NB4 (cell line): ENCODE data around the gene MGAT4B.
A peak's percentile ranks its signal among the peaks of the same experiment; 100 is the strongest.
"Not testable (repeated sequence)": the region's sequence is repeated elsewhere in the genome, so short reads cannot be mapped to it uniquely, and the experiment has no call there.

ENCODE experiments used
- DNase-seq: peaks from one replicate; pipeline ENCODE4 v3.0.0; 2010; ENCODE audit warnings: low read depth
- H3K4me3 ChIP-seq: one replicate; pipeline ENCODE4 v1.5.1; 2011; ENCODE audit warnings: mild to moderate bottlenecking, low read depth, low read length, moderate library complexity
- MYC ChIP-seq: IDR thresholded peaks from 2 replicates; pipeline ENCODE4 v1.6.1; 2011; ENCODE audit warnings: low read depth, low read length
- POLR2A ChIP-seq: IDR thresholded peaks from 2 replicates; pipeline ENCODE4 v1.6.1; 2011; ENCODE audit warnings: mild to moderate bottlenecking; ENCODE audit not compliant: insufficient read length; ENCODE audit errors: extremely low read depth
- TF ChIP-seq, protein P1 (sequence below): IDR thresholded peaks from 2 replicates; pipeline ENCODE4 v1.6.1; 2011; ENCODE audit warnings: low read depth, low read length
- TF ChIP-seq, protein P2 (sequence below): IDR thresholded peaks from one replicate; pipeline ENCODE4 v1.5.1; 2012; ENCODE audit warnings: low read depth, low read length

Gene MGAT4B

GRCh38 chr5:179794171-179794570 lies 12.5 kb downstream of the MGAT4B start:
- H3K4me3 ChIP-seq, result peak overlapping the region; percentile 66
- TF ChIP-seq, protein P1, sequence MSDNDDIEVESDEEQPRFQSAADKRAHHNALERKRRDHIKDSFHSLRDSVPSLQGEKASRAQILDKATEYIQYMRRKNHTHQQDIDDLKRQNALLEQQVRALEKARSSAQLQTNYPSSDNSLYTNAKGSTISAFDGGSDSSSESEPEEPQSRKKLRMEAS, result no peak
- TF ChIP-seq MYC, result no peak
- no peak for TF ChIP-seq POLR2A
- TF ChIP-seq, protein P2, sequence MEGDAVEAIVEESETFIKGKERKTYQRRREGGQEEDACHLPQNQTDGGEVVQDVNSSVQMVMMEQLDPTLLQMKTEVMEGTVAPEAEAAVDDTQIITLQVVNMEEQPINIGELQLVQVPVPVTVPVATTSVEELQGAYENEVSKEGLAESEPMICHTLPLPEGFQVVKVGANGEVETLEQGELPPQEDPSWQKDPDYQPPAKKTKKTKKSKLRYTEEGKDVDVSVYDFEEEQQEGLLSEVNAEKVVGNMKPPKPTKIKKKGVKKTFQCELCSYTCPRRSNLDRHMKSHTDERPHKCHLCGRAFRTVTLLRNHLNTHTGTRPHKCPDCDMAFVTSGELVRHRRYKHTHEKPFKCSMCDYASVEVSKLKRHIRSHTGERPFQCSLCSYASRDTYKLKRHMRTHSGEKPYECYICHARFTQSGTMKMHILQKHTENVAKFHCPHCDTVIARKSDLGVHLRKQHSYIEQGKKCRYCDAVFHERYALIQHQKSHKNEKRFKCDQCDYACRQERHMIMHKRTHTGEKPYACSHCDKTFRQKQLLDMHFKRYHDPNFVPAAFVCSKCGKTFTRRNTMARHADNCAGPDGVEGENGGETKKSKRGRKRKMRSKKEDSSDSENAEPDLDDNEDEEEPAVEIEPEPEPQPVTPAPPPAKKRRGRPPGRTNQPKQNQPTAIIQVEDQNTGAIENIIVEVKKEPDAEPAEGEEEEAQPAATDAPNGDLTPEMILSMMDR, result no peak
- no peak for DNase-seq

DNA sequence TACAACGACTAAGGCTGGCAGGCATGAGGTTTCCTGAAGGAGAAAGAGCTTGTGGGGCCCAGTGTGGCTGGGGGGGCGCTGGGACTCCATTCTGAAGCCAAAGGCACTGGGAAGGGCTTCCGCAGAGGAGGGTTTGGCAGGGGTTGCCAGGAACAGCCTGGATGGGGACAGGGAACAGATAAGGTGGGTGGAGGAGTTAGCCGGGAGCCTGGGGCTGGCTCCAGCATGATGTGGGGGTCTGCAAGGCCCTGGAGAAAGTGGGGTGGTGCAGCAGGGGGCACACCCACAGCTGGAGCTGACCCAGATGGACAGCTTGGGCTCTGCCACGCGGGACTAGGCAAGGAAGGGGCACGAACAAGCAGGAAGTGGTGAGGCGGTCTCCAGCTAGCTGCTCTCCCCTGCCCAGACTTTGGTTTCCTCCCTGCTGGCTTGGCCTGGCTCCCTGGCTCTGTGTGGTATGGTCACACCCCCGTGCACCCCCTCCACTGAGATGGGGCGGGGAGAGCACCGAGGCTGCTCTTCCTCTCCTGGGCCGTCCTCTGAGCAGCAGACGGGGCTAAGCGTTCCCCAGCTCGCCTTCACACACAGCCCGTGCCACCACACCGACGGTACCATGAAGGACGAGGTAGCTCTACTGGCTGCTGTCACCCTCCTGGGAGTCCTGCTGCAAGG lies 13.1 kb downstream of the MGAT4B start, which contains the start of gene LTC4S:
LTC4S (plus strand) TSS at position 519 of the 672 bp plus-strand sequence; CDS start at position 614, 95 bp downstream.
- peak within 1 kb of the TSS; percentile 66 for H3K4me3 ChIP-seq
- DNase-seq, result peak; percentile 97
- TF ChIP-seq, protein P2, result no peak
- TF ChIP-seq POLR2A (peak; percentile 70), MYC (peak; percentile 76)
- TF ChIP-seq, protein P1, result peak; percentile 69; the same call in 1 of the 2 replicates

GRCh38 chr5:179792612-179793467 lies 13.8 kb downstream of the MGAT4B start:
- DNase-seq, result peak; percentile 74
- TF ChIP-seq MYC, result peak; percentile 34
- TF ChIP-seq POLR2A, result no peak
- TF ChIP-seq, protein P2, result no peak
- TF ChIP-seq, protein P1, result peak; percentile 77
- no peak overlapping the region for H3K4me3 ChIP-seq

DNA sequence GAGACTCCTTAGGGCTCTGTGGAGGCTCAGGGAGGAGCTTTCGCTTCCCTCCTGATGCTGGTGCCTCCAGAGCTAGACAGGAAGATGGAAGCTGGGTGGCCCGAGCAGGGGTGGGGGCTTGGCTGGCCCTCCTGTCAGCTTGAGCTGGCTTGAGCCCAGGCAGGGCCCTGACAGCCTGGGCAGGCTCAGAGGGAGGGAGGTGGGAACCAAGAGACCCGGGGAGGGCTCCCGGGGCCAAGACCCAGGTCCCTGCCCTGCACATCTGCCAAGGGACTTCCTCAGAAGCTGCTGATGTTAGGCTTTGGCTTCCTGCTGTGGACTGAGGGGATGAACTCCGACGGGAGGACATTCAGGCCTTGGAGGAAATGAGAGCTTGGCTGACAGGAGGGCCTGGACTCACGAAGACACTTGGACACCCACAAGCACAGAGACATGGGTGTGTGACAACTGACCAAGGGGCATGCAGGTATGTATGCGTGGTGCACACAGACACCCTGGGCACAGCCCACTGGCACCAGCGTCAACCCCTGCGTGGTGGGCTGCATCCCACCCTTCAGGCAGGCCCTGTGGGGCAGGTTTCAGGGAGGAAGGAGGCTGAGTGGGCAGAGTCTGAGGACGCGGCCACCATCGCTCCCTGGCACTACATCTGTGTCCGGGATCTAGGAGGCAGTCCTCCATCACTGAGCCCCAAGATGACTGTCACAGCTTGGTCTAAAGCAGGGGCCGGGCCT lies 14.6 kb downstream of the MGAT4B start:
- no peak for TF ChIP-seq POLR2A
- TF ChIP-seq, protein P2, result no peak
- TF ChIP-seq, protein P1, result no peak
- no peak for TF ChIP-seq MYC
- DNase-seq, result peak; percentile 61
- H3K4me3 ChIP-seq, result no peak overlapping the region

- not testable (repeated sequence) for DNase-seq, H3K4me3 ChIP-seq
Measured at GRCh38 chr5:179789278-179789677, 17.4 kb downstream of the MGAT4B start.
